GM03348 (cell line): ENCODE measurements around the gene CD37.
A peak's percentile ranks its signal among the peaks of the same experiment; 100 is the strongest.
"Not testable (repeated sequence)": the region's sequence is repeated elsewhere in the genome, so short reads cannot be mapped to it uniquely, and the experiment has no call there.

Experiments used
- DNase-seq: peaks from one replicate; pipeline ENCODE4 v3.0.0; 2012; ENCODE audit warnings: low spot score

CD37 gene

GRCh38 chr19:49347835-49348234, 12.6 kb downstream of the CD37 start:
- peak; percentile 84 for DNase-seq

- DNase-seq, result no peak
Measured at GRCh38 chr19:49348305-49349189, 13.3 kb downstream of the CD37 start.

GRCh38 chr19:49349567-49349966, 14.4 kb downstream of the CD37 start:
- DNase-seq, result no peak

GRCh38 chr19:49355909-49356353, 20.7 kb downstream of the CD37 start:
- no peak for DNase-seq

GRCh38 chr19:49356382-49356781, 21.2 kb downstream of the CD37 start:
- no peak for DNase-seq

GRCh38 chr19:49357186-49357585, 22.0 kb downstream of the CD37 start:
- no peak for DNase-seq

GRCh38 chr19:49359851-49360820, 24.9 kb downstream of the CD37 start:
- no peak for DNase-seq

GRCh38 chr19:49361438-49362047, 26.3 kb downstream of the CD37 start:
- peak; percentile 94 for DNase-seq

- DNase-seq, result peak; percentile 93
Measured at GRCh38 chr19:49362048-49362928, 27.1 kb downstream of the CD37 start, which contains the start of gene TEAD2. Gene TEAD2, minus strand, starts transcription at chr19:49362416. Its CDS starts 2,341 bp downstream, at chr19:49360075.

- peak; percentile 51 for DNase-seq
Measured at GRCh38 chr19:49362929-49363267, 27.7 kb downstream of the CD37 start.

GRCh38 chr19:49363268-49364082, 28.3 kb downstream of the CD37 start, which contains the start of gene DKKL1:
Gene DKKL1, plus strand, starts transcription at chr19:49363877. Its CDS starts 122 bp downstream, at chr19:49363999.
- peak; percentile 97 for DNase-seq

- DNase-seq, result no peak
Measured at GRCh38 chr19:49364083-49364737, 29.0 kb downstream of the CD37 start.

GRCh38 chr19:49366110-49366509, 30.9 kb downstream of the CD37 start:
- no peak for DNase-seq

GRCh38 chr19:49368711-49369358, 33.6 kb downstream of the CD37 start:
- DNase-seq, result no peak

GRCh38 chr19:49371184-49371583, 36.0 kb downstream of the CD37 start:
- no peak for DNase-seq

- DNase-seq, result not testable (repeated sequence)
Measured at GRCh38 chr19:49373174-49373573, 38.0 kb downstream of the CD37 start.

- DNase-seq, result no peak
Measured at GRCh38 chr19:49374665-49375434, 39.6 kb downstream of the CD37 start.

- DNase-seq, result no peak
Measured at GRCh38 chr19:49378512-49378911, 43.3 kb downstream of the CD37 start.
